NCI-H187 treated with DMSO at 0.1 percent for 48 hours (cell line): ENCODE results near the gene P2RX4.
"Not testable (repeated sequence)": the region's sequence is repeated elsewhere in the genome, so short reads cannot be mapped to it uniquely, and the experiment has no call there.

Experiments
- DNase-seq: peaks from one replicate; lab custom pipeline; 2025; lab: John Stamatoyannopoulos, UW

The P2RX4 gene

DNA sequence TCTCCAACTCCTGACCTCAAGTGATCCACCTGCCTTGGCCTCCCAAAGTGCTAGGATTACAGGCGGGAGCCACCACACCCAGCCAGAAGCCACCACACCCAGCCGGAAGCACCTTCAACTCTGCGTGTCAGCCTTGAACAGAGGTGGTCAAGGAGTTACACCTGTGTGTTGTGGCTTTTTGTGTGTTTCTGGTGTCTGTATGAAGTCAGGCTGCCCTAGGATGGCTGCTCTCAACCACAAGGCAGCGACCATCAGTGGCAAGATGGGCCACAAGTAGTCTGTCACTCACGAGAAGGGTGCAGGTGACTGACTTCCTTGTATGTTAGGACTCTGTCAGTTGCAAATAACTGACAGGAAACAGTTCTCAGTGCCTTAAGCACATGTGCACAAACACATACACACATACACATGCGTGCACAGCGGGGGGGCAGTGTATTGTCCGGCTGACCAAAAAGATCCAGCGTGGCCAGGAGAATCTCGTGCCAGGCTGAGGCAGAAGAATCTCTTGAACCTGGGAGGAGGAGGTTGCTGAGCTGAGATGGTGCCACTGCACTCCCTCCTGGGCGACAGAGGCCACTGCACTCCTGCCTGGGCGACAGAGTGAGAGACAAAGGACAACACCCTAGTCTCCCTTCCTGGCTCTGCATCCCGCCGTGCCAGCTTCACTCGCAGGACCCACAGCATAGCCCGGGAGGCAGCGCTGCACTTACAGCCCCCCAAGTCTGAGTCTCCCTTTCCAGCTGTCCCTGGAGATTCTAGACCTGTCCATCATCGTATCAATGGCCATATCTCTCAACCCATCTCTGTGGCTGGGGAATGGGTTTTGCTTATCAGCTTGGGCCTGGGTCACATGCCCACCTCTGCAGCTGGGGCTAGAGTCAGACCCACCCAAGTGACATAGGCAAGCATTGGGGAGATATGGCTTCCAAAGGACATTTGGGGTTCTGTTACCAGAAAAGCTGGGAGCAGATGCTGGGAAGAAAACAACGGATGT, 13.7 kb downstream of the P2RX4 start:
- no peak for DNase-seq

DNA sequence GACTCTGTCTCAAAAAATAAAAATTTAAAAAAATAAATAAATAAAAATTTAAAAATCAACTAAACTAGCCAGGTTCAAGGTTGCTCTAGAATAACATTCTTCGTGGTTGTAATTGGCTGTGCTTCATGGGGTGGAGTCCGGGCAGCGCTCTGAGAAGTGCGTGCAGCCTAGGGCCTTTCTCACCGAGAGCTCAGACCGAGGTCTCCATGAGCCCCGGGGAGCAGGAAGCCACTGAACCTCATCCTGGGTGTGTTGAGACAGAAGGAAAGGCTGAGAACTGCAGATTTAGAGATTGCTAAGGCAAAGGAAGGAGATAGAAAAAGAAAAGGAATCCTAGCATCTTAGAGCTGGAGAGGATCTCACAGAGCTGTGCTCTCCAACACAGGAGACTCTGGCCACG, 14.7 kb downstream of the P2RX4 start:
- DNase-seq = no peak

DNA sequence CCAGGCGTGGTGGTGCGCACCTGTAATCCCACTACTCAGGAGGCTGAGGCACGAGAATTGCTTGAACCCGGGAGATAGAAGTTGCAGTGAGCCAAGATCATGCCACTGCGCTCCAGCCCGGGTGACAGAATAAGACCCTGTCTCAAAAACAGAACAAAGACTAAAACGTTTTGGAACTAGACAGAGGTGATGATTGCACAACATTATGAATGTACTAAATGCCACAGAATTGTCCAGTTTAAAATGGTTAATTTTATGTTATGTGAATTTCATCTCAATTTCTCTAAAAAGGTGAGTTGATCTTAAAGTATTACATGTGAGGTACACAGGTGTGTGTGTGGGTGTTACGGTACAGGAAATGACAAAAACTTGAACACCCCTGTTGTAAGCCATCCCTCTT, 16.5 kb downstream of the P2RX4 start:
- DNase-seq = no peak

DNA sequence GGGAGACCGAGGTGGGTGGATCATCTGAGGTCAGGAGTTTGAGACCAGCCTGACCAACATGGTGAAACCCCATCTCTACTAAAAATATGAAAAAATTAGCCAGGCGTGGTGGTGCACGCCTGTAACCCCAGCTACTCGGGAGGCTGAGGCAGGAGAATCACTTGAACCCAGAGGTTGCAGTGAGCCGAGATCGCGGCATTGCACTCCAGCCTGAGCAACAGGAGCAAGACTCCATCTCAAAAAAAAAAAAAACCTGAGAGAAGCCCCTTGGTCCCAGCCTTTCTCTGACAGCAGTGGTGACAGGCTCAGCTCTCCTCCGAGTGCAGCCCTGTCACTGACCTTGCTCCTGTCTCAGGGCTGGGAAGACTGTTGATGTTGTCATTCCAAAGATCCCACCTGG, 16.9 kb downstream of the P2RX4 start:
- DNase-seq = not testable (repeated sequence)

DNA sequence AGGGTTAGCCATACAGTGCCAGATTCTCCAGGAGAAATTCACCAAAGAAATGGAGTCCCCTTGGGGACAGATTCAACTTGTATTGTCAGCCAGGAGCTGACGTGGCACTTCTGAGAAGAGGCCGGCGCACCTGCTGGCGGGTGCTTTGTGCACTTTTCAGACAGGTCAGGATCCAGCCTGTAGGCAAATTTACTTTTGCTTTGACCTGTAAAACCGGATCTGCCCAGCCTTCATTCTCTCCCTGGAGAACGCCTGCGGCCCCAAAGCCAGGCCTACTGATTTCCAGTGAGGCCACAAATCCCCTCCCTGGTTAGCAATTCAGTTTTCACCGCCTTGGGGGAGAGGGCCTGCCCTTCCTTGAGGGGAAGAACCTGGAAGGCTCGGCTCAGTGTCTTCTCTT, 17.4 kb downstream of the P2RX4 start:
- no peak for DNase-seq

DNA sequence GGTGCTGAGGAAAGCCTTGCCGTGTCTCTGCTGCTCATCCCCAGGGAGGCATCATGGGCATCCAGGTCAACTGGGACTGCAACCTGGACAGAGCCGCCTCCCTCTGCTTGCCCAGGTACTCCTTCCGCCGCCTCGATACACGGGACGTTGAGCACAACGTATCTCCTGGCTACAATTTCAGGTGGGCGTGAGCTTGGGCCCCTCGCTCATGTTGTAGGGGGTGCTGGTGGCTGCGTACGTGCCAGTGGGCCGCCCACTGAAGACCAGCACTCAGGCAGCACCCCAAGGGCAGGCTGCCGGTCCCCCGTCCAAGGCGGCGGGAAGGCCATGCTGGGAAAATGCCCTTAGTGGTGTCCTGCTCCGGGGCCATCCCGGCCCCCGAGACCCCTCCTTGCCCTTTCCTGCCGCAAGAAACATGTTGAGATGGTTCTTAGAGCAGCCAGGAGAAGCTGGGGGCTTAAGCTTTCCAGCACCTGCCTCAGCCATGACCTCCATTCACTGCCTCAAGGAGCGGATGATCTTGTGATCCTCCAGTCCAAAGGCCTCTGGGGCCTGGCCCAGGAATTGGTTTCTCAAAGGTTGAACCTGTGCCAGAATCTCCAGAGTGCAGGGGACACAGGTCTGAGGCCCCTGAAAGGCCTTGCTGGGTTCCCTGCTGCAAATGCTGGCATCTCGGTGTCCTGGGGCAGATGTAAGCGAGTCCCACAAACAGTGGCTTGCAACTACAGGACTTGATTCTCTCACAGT, 19.2 kb downstream of the P2RX4 start:
- no peak for DNase-seq

DNA sequence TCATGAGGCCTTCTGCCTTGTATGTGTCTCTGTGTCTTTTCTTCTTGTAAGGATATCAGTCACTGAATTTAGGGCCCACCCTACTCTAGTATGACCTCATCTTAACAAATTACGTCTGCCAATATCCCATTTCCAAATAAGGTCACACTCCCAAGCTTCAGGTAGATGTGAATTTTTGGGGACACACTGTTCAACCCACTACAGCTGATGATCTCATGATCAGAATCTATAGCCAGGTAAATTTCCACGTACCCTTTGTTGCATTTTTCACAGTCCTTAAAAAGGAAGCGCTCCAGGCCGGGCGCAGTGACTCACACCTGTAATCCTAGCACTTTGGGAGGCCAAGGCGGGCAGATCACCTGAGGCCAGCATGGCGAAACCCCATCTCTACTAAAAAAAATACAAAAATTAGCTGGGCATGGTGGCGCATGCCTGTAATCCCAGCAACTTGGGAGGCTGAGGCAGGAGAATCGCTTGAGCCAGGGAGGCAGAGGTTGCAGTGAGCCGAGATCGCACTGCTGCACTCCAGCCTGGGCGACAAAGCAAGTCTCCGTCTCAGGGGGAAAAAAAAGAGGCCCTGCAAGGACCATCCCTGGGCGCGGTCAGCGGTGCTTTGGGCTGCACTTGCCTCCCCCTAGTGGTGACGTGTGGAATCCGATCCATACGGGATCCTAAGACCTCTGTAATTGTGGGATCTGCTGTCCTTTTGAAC, 20.1 kb downstream of the P2RX4 start:
- peak; percentile 15 for DNase-seq

DNA sequence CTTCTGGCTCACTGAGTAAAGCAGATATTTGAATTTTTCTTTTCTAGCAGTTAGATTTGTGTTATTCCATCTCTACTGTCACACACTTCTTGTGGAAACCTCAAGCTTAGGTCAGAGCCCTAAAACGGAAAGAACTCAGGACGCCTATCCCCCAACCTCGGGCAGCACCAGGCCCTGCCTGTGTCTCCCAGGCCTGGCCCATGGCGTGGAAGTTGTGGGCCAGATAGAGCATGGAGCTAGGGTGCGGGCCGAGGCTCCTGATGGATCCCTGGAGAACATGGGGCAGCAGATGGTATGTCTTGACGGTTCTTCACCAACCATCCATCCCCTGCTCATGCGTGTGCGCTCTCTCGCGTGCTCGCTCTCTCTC, 20.6 kb downstream of the P2RX4 start:
- DNase-seq = no peak

DNA sequence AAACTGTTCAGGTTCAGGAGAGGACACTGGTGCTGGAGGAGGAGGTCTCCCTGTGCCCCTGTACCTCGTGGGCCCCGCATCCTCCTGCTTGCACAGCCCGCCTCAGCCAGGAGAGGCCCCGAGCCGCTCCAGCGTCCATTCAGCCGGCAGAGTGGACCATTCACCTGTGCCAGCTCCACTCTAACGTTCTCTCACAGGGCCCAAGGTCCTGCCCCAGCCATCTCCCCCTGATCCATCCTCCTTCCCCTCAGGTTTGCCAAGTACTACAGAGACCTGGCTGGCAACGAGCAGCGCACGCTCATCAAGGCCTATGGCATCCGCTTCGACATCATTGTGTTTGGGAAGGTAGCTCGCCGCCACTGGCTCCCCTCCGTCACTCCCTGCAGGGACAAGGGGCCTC, 22.2 kb downstream of the P2RX4 start:
- no peak for DNase-seq

DNA sequence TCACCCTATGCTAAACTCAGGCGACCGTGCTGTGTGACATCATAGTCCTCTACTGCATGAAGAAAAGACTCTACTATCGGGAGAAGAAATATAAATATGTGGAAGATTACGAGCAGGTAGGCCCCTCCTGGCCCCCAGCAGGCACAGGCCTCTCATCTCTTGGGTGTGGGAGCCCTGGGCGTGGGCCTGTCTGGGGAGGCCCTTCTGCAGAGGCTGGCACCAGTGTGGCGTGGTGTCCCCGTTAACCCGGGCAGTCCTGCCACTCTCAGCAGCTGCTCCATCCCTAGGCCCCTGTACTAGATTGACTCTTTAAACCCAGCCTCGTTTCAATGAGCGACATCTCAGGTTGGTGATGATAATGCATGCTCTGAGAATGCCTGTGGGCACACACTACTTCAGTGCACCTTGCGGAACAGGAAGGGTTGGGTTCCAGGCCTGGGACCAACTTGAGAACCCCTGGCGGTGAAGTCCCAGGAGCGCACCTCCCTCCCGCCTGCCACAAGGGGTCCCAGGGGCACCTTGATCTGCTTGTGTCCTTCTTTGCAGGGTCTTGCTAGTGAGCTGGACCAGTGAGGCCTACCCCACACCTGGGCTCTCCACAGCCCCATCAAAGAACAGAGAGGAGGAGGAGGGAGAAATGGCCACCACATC, 23.2 kb downstream of the P2RX4 start:
- no peak for DNase-seq

DNA sequence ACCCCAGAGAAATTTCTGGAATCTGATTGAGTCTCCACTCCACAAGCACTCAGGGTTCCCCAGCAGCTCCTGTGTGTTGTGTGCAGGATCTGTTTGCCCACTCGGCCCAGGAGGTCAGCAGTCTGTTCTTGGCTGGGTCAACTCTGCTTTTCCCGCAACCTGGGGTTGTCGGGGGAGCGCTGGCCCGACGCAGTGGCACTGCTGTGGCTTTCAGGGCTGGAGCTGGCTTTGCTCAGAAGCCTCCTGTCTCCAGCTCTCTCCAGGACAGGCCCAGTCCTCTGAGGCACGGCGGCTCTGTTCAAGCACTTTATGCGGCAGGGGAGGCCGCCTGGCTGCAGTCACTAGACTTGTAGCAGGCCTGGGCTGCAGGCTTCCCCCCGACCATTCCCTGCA, 23.7 kb downstream of the P2RX4 start:
- no peak for DNase-seq

DNA sequence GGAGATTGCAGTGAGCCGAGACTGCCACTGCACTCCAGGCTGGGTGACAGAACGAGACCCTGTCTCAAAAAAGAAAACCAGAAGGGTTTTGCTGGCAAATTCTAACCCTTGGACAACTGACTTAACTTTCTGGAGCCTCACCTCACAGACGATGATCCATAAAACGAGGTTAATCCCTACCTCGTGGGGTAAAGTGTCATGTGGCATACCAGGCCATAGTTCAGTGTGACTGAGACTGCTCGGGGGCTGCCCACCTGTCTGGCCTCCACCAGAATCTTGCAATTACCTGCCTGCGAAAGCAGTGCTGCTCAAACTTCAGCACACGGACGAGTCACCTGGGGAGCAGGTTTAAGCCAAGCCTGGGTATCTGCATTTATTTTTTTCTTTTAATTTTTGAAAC, 26.8 kb downstream of the P2RX4 start:
- DNase-seq = no peak

DNA sequence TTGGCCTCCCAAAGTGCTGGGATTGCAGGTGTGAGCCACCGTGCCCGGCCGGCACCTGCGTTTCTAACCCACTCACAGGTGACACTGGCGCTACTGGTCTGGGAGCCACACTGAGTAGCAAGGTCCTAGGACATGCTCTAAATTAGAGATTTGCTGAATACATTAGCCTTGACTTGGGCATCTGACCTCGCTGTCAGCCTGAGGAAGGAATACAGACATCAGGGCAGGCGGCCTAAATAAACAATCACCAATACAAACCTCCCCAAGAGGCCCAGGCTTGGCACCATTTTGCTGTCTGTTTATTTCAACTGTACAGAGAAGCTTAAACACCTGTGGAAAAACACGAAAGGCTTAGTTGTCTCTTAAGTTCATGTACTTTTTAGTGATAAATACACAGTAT, 27.5 kb downstream of the P2RX4 start:
- no peak for DNase-seq

DNA sequence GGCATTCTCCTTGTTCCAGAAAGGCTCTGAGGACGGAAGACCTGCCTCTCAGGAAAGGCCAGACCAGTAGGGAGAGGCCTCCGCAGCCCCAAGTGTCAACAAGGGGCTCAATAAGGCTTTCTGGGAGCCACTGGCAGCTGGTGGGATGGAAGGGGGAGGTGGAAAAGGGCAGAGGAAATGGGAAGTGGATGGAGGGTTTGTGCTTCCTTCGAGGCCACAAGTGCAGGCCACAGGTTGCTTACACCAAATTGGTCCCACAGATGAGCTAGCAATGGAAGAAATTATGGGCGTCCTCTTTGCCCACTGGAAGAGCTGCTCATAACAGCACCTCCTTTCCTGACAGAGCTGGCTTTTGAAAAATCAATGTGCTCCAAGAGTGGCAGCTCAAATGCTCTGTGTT, 28.2 kb downstream of the P2RX4 start:
- DNase-seq = no peak

DNA sequence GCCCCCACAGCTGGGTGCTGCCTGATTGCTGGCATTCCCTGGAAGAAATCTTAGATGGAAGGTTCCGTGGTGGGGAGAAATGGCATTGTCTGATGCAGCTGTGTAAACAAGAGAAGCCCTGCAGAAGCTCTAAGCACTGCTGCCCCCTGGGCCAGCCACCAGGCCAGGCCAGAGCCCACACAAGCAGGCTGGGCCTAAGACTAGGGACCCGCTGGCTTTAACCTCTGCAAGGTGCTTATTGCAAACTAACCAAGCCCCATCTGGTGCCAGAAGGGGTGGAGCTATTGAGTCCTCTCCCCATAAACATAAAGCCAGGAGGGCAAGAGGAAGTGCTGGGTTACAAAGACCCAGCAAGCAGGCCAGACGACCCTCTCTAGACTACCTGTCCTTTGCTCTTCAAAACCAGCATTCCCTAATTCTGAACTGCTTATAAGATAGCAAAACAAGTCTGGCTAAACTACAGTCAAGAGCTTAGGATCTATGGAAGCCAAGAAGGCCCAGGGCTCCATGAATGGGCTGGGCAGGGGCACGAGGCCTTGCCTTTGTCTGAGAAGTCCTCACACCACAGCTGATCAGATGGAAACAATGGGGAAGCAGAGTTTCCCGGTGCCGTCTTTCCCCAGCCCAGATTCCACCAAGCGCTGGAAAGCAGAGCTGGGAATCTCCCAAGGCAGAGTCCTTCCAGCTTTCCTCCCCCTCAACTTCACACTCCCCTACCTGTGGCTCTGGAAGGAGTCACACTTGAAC, 28.8 kb downstream of the P2RX4 start:
- no peak for DNase-seq

DNA sequence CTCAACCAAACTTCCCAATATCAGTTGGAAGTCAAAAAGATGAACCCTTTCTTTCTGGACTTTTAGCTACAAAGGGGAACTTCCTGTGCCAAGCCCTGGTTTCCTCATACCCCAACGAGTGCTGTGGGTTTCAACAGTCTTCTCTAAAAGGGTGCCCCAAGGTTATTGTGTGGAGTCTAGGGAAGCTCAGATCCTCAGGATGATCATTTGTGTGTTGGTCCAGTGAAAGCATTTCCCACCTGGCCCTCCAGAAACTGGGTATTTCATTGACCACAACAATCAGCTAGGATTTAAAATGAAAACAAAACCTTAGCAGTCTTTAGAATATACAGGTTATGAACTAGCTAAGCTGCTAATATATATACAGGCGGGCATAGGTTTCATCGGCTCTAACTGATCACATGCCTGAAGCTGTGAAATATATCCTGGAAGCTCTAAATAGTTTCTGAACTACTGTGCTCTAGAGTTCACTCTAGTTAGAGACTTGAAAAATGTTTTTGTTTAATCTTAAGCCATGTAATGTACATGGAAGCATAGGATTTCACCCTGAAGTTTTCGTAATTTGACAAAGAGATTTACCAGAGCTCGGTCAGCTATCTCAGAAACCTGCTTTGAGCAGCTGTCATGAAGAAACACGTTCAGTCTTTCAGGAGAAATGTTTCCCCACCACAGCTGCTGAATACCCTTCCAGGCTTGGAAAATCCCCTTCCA, 29.6 kb downstream of the P2RX4 start:
- no peak for DNase-seq

DNA sequence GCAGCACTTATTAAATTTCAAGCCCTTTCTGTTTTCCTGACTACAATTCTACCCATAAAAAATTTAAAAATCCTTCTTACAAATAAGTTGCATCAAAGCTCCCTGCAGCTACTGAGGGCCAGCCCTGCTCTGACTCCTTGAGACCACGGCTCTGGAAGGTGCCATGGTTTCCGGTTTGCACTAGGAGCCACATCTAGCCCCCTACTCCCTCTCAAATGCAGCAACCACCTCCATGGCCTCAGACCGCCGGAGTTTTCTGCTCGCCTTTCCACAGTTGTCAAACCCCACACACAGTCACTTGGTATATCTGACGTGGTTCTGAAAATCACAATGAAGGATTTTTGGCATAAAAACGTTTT, 30.1 kb downstream of the P2RX4 start:
- DNase-seq = no peak

DNA sequence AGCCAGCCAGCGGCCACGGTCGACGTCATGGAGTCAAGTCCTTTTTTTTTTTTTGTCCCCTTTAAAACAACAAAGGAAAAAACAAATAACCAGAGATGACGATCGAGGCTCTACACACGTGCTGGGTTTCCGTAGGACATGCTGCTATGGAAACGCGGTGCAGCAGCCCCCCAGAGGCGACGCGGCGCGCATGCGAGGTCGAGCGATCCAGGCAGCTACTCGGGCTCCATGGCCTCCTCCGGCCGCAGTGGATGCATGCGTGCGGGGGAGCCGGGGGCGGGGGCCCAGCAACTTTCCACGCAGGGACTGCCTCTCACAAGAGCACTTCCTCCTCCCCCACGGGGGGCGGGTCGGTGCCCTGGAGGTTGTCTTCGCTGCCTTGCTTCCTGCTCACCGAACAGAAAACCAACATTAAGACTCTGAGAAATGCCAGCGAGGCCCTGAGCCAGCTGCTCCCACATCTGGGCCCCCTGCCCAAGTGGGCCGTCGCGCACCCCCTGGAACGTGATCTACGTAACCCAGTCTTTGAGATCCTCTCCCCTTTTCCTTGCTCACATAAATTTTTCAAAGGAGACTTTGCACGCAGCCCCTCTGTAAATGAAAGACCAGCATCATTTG, 30.7 kb downstream of the P2RX4 start:
- DNase-seq = no peak

DNA sequence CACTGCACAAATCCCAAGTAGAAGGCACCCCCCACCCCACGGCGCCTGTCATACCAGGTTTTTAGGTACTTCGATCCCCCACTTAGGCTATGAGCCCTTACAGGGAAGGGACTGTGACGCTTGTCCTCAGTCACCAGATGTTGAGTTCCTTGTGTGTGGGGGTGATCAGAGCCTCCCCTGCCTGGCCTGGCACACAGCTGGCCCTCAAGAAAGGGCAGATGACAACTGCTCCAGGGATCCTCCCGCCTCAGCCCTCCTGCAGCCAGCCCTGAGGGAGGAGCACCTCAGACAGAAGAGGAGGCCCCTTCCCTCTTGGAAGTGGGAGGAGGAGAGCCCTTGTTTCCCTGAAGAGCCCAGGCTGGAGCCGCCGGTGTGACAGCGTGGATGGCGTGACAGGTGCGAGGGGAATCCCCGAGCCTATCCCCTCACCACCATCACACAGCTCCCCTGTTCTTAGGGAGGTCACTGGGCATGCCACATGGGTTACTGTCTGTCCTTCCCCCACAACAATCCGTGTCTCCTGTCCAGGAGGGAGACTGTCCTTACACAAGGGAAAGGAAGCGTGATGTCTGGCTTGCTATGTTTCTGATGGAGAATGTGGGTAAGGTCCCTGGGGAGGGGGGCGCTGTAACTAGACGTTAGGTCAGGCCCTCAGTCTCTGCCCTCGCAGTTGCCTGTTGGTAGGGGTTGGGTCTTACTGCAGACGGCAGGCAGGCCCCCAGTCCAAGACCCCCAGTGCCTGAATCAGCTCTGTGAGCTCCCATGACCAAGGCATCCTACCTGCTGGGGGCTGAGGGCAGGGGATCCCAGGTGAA, 31.4 kb downstream of the P2RX4 start:
- DNase-seq = no peak

DNA sequence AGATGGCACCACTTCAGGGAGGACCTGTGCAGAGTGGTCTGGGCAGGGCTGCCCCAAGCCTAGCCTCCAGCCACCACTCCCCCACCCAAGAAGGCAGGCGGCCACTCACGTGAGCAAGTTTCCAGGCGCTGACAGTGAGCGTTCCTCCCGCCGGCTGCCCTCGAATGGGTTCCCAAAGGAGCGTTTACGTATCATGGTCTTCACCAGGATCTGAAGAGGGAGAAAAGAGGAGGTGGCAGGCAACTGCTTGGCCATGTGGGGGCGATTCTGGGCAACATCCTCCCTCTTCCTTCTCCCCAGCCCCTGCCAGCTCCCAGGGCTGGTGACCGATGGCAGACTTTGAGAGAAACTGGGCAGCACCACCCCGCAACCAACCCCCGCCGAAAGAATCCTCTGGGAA, 35.1 kb downstream of the P2RX4 start:
- no peak for DNase-seq
